Keratinocyte (primary cell): ENCODE data around the gene SULT4A1. TPM values are rescaled to one million over a fixed set of nuclear protein-coding genes. Genes with fewer than 3 reads are reported as not detected.

ENCODE experiments used
- DNase-seq: peaks from one replicate; pipeline ENCODE4 v3.0.0-alpha.2; 2011; ENCODE audit warnings: low read depth, missing footprints, low spot score
- FAIRE-seq: peaks from 2 replicates; lab custom pipeline; 2011; peaks lifted over from hg19 to GRCh38; lab: Jason Lieb, UNC
- H2AFZ ChIP-seq: 2 replicates; pipeline ENCODE4 v1.6.0; 2012; ENCODE audit warnings: low read length, control low read depth, inconsistent platforms; ENCODE audit not compliant: control insufficient read depth
- H3K27ac ChIP-seq: 2 replicates; pipeline ENCODE4 v1.5.1; 2011; ENCODE audit warnings: low read length; ENCODE audit not compliant: control insufficient read depth, insufficient read depth
- H3K27me3 ChIP-seq: 3 replicates; pipeline ENCODE4 v1.6.0; 2011; ENCODE audit warnings: low read length; ENCODE audit not compliant: control insufficient read depth, insufficient read depth; ENCODE audit errors: extremely low read depth
- H3K36me3 ChIP-seq, 2 experiments: 2 replicates in 1 of 2; 3 replicates in 1 of 2; pipeline ENCODE4 v1.5.1; 2011; ENCODE audit warnings: low read length in 2 of 2, mild to moderate bottlenecking in 1 of 2; ENCODE audit not compliant: control insufficient read depth in 2 of 2, insufficient read depth in 2 of 2; ENCODE audit errors: extremely low read depth in 1 of 2
- H3K4me1 ChIP-seq: 3 replicates; pipeline ENCODE4 v1.5.1; 2011; ENCODE audit warnings: low read length; ENCODE audit not compliant: control insufficient read depth, insufficient read depth; ENCODE audit errors: extremely low read depth
- H3K4me2 ChIP-seq: 3 replicates; pipeline ENCODE4 v1.6.0; 2011; ENCODE audit warnings: low read depth, low read length; ENCODE audit not compliant: control insufficient read depth, insufficient read depth; ENCODE audit errors: extremely low read depth
- H3K4me3 ChIP-seq, 3 experiments: fragments of 200-600 bp in 1 of 3; sonication (generic) in 1 of 3; 2 replicates in 2 of 3; 3 replicates in 1 of 3; pipeline ENCODE4 v1.5.1; 2011 to 2016; ENCODE audit warnings: low read length in 3 of 3, mild to moderate bottlenecking in 3 of 3, control low read depth in 2 of 3, inconsistent platforms in 1 of 3, low read depth in 1 of 3, mixed read lengths in 1 of 3, mixed run types in 1 of 3, moderate library complexity in 1 of 3; ENCODE audit not compliant: control insufficient read depth in 2 of 3, insufficient read depth in 2 of 3; ENCODE audit errors: extremely low read depth in 1 of 3
- H3K79me2 ChIP-seq: 2 replicates; pipeline ENCODE4 v1.6.0; 2012; ENCODE audit warnings: low read length; ENCODE audit not compliant: control insufficient read depth, insufficient read depth
- H3K9ac ChIP-seq: 3 replicates; pipeline ENCODE4 v1.6.0; 2011; ENCODE audit warnings: low read length; ENCODE audit not compliant: control insufficient read depth, insufficient read depth; ENCODE audit errors: extremely low read depth
- H3K9me1 ChIP-seq: 3 replicates; pipeline ENCODE4 v1.6.0; 2011; ENCODE audit warnings: low read length; ENCODE audit not compliant: control insufficient read depth, insufficient read depth; ENCODE audit errors: extremely low read depth
- H3K9me3 ChIP-seq: 2 replicates; pipeline ENCODE4 v1.5.1; 2012; ENCODE audit warnings: low read depth, low read length; ENCODE audit not compliant: control insufficient read depth
- H4K20me1 ChIP-seq: 3 replicates; pipeline ENCODE4 v1.6.0; 2011; ENCODE audit warnings: low read length; ENCODE audit not compliant: control insufficient read depth, insufficient read depth; ENCODE audit errors: extremely low read depth
- EZH2 ChIP-seq: IDR thresholded peaks from one replicate; pipeline ENCODE4 v1.6.1; 2012; ENCODE audit warnings: inconsistent platforms, mild to moderate bottlenecking, low read length, moderate library complexity
- dilution Hi-C: fragments of 300-500 bp; cut with MboI; formaldehyde crosslinking; loops from one replicate; pipeline ENCODE4 v1.7.0; 2020; ENCODE audit warnings: low sequenced_read_pairs; ENCODE audit not compliant: extremely low pct_ligation_motif_present
- polyA plus RNA-seq, 5 experiments: library from polyadenylated mRNA; depleted of rRNA in 3 of 5; stranded (reverse) in 3 of 5; stranded (forward) in 1 of 5; unstranded in 1 of 5; fragments of >200 nt; gene quantifications; 1 replicate in 1 of 5; 2 replicates in 3 of 5; 3 replicates in 1 of 5; pipeline versions ENCODE4 v1.2.1 to v1.2.3, GENCODE V29; 2011 to 2012; ENCODE audit warnings: missing spikeins in 2 of 5, low read depth in 1 of 5, low replicate concordance in 1 of 5
- TF ChIP-seq, protein P1 (sequence below), 3 experiments: IDR thresholded peaks in 1 of 3; conservative IDR thresholded peaks in 1 of 3; optimal IDR thresholded peaks in 1 of 3; 2 replicates in 2 of 3; 3 replicates in 1 of 3; pipeline versions ENCODE3 to v1.5.1; 2011; ENCODE audit warnings: low read length in 3 of 3, mild to moderate bottlenecking in 3 of 3, moderate library complexity in 2 of 3, control low read depth in 1 of 3, inconsistent platforms in 1 of 3; ENCODE audit not compliant: insufficient read depth in 2 of 3; ENCODE audit errors: extremely low read depth in 1 of 3

Gene SULT4A1
- polyA plus RNA-seq, 1 donor (not counting 4 experiments of a cell fraction or from before 2014, with no cell fraction given), result 0.26 TPM

DNA sequence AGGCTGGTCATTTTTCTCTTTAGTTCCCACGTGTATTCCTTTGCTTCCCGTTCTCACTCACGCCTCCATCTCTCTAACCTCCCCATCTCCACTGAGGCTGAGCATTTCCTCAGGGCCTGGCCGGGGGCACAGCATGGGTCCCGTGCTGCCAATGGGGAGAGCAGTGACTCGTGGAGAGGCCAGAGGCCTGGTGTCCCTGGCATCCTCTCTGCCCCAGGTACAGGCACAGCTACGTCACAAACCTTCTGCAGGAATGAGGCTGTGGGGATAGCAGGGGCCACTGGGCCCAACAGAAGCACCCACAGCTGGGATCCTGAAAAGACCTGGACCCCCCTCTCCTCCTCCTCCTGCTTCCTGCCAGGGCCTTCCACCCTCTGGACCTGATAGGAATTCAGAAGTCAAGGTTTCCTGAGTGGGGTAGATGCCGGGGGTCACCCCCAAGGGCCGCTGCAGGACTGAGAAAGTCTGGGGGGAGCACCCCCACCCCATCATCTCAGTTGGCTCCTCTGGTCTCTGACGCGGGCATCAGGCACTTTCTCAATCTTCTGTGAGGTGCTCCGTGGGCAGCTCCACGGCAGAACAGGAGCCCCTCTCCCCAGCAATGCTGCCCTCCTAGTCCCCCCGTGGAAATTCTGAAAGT is 17.7 kb upstream of the SULT4A1 start:
- H3K79me2 ChIP-seq, result no peaks in the 10 kb centered on the region
- TF ChIP-seq, protein P1, sequence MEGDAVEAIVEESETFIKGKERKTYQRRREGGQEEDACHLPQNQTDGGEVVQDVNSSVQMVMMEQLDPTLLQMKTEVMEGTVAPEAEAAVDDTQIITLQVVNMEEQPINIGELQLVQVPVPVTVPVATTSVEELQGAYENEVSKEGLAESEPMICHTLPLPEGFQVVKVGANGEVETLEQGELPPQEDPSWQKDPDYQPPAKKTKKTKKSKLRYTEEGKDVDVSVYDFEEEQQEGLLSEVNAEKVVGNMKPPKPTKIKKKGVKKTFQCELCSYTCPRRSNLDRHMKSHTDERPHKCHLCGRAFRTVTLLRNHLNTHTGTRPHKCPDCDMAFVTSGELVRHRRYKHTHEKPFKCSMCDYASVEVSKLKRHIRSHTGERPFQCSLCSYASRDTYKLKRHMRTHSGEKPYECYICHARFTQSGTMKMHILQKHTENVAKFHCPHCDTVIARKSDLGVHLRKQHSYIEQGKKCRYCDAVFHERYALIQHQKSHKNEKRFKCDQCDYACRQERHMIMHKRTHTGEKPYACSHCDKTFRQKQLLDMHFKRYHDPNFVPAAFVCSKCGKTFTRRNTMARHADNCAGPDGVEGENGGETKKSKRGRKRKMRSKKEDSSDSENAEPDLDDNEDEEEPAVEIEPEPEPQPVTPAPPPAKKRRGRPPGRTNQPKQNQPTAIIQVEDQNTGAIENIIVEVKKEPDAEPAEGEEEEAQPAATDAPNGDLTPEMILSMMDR (optimal IDR thresholded peaks at IDR 0.05 in 1 of 3, IDR thresholded peaks at IDR 0.05 in 1 of 3, conservative IDR thresholded peaks at IDR 0.05 in 1 of 3; ENCODE audit: extremely low read depth in 1 of 3, insufficient read depth in 2 of 3, low read length in 3 of 3), result no peak
- TF ChIP-seq EZH2, result no peak
- no peak overlapping the region for H3K4me2 ChIP-seq
- no peak overlapping the region for H2AFZ ChIP-seq
- H3K27me3 ChIP-seq, result peaks cover 4% of the 10 kb centered on the region
- H3K9me3 ChIP-seq, result no peaks in the 10 kb centered on the region
- no peak overlapping the region for H3K4me3 ChIP-seq
- H4K20me1 ChIP-seq, result no peaks in the 10 kb centered on the region
- H3K4me1 ChIP-seq, result no peaks in the 10 kb centered on the region
- H3K36me3 ChIP-seq, result no peaks in the 10 kb centered on the region
- FAIRE-seq (no peak), DNase-seq (no peak)
- dilution Hi-C loops, result no loop called here
- H3K27ac ChIP-seq, result no peak overlapping the region
- no peaks in the 10 kb centered on the region for H3K9me1 ChIP-seq
- no peak overlapping the region for H3K9ac ChIP-seq

DNA sequence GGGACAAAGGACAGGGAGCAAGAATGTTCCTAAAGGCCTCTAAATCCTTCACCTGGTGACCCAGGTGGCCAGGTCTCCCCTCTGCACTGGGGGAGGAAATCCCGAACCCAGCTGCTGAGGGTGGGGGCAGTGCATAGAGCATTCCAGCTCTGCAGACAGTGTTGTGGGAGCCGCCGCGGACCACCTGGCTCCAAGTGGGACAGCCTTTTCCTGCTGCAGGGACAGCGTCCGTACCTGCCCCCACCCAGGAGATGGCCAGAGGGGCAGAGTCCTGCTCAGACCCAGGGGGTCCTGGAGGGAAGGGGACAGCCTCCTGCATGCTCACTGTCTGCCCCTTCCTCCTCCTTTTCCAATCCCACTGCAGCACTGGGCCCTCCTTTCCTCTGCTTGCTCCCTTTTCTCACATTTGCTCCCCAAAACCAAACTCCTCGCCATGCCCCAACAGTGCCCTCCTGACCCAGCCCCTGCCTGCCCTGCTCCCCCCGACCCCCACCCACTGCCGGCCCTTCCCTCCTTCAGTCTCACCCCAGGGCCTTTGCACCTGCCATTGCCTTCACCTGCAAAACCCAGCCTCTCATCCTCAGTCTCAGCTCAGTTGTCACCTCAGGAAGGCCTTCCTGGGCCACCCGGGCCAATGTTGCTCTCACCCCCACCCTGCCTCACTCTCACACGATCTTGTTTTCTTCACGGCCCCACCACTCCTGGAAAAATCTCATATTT is 16.7 kb upstream of the SULT4A1 start:
- dilution Hi-C loops, result no loop called here
- FAIRE-seq, result no peak

More for the DNA sequence above, 16.7 kb upstream of the SULT4A1 start:
- no peaks in the 10 kb centered on the region for H3K36me3 ChIP-seq
- H3K27ac ChIP-seq, result no peak overlapping the region
- H3K4me3 ChIP-seq, result no peak overlapping the region
- no peak for DNase-seq
- H3K79me2 ChIP-seq, result no peaks in the 10 kb centered on the region
- no peak overlapping the region for H2AFZ ChIP-seq
- no peak overlapping the region for H3K9ac ChIP-seq
- no peaks in the 10 kb centered on the region for H3K9me3 ChIP-seq
- H3K27me3 ChIP-seq, result peaks cover 4% of the 10 kb centered on the region
- no peaks in the 10 kb centered on the region for H3K4me1 ChIP-seq
- no peak for TF ChIP-seq EZH2
- TF ChIP-seq, protein P1 (optimal IDR thresholded peaks at IDR 0.05 in 1 of 3, IDR thresholded peaks at IDR 0.05 in 1 of 3, conservative IDR thresholded peaks at IDR 0.05 in 1 of 3; ENCODE audit: extremely low read depth in 1 of 3, insufficient read depth in 2 of 3, low read length in 3 of 3), result no peak
- no peak overlapping the region for H3K4me2 ChIP-seq
- H3K9me1 ChIP-seq, result no peaks in the 10 kb centered on the region
- H4K20me1 ChIP-seq, result no peaks in the 10 kb centered on the region
